SK-N-SH (cell line): Measurements from ENCODE around the gene CLEC20A. TPM values are rescaled to one million over a fixed set of nuclear protein-coding genes. Genes with fewer than 3 reads are reported as not detected.

Source experiments
- CTCF ChIA-PET: fragments of 300-600, 350-600 bp; formaldehyde crosslinking; extraction: SDS; loops from one replicate; lab custom pipeline; 2021; lab: Yijun Ruan, JAX
- POLR2A ChIA-PET: fragments of 350-600 bp; sonication (Branson Sonifier 250); formaldehyde crosslinking; extraction: SDS; loops from one replicate; lab custom pipeline; 2020; ENCODE audit warnings: antibody characterized with exemption, inconsistent platforms; lab: Yijun Ruan, JAX
- DNase-seq: peaks from one replicate; pipeline ENCODE4 v3.0.0; 2012
- H2AFZ ChIP-seq: fragments of 200-600 bp; sonication (generic); 2 replicates; pipeline ENCODE4 v1.8.1; 2016; ENCODE audit warnings: antibody characterized with exemption, mild to moderate bottlenecking, low read depth
- H3F3A ChIP-seq: fragments of 200-600 bp; sonication (generic); replicated peaks from 2 replicates; pipeline ENCODE3; 2016; ENCODE audit warnings: antibody characterized with exemption, mild to moderate bottlenecking; ENCODE audit not compliant: insufficient read depth
- H3K27ac ChIP-seq, 2 experiments: fragments of 200-500 bp in 1 of 2; fragments of 200-600 bp in 1 of 2; sonication (Bioruptor generic) in 1 of 2; sonication (generic), shearing (Covaris generic) in 1 of 2; 2 replicates each; pipeline versions ENCODE4 v1.5.1 to v1.6.1; 2014 to 2016; ENCODE audit warnings: low read depth in 2 of 2, inconsistent platforms in 1 of 2, low read length in 1 of 2, mild to moderate bottlenecking in 1 of 2, mixed read lengths in 1 of 2
- H3K27me3 ChIP-seq: fragments of 200-600 bp; sonication (generic), shearing (Covaris generic); 2 replicates; pipeline ENCODE4 v1.6.1; 2016; ENCODE audit warnings: mixed run types; ENCODE audit not compliant: insufficient read depth
- H3K36me3 ChIP-seq, 2 experiments: fragments of 200-500 bp in 1 of 2; fragments of 200-600 bp in 1 of 2; sonication (Bioruptor generic) in 1 of 2; sonication (generic) in 1 of 2; replicated peaks in 1 of 2; 2 replicates each; pipeline versions ENCODE3 to v1.5.1; 2014 to 2016; ENCODE audit warnings: low read length in 1 of 2, mild to moderate bottlenecking in 1 of 2; ENCODE audit not compliant: insufficient read depth in 2 of 2, control insufficient read depth in 1 of 2
- H3K4me1 ChIP-seq, 2 experiments: fragments of 200-500 bp in 1 of 2; fragments of 200-600 bp in 1 of 2; sonication (Bioruptor generic) in 1 of 2; sonication (generic), shearing (Covaris generic) in 1 of 2; 2 replicates each; pipeline versions ENCODE4 v1.5.1 to v1.6.1; 2014 to 2016; ENCODE audit warnings: low read depth in 1 of 2, low read length in 1 of 2, mixed run types in 1 of 2; ENCODE audit not compliant: insufficient read depth in 2 of 2, control insufficient read depth in 1 of 2
- H3K4me2 ChIP-seq: fragments of 200-600 bp; sonication (generic), shearing (Covaris generic); 2 replicates; pipeline ENCODE4 v1.6.1; 2017; ENCODE audit warnings: mixed run types
- H3K4me3 ChIP-seq, 2 experiments: fragments of 200-500 bp in 1 of 2; fragments of 200-600 bp in 1 of 2; sonication (Bioruptor generic) in 1 of 2; sonication (generic), shearing (Covaris generic) in 1 of 2; 2 replicates each; pipeline versions ENCODE4 v1.5.1 to v1.8.1; 2014 to 2016; ENCODE audit warnings: low read depth in 2 of 2, inconsistent platforms in 1 of 2, low read length in 1 of 2, mild to moderate bottlenecking in 1 of 2, mixed read lengths in 1 of 2, moderate library complexity in 1 of 2
- H3K79me2 ChIP-seq: fragments of 200-600 bp; sonication (generic); 2 replicates; pipeline ENCODE4 v1.8.1; 2017; ENCODE audit warnings: mild to moderate bottlenecking; ENCODE audit not compliant: insufficient read depth
- H3K9ac ChIP-seq: fragments of 200-600 bp; sonication (generic); 2 replicates; pipeline ENCODE4 v1.6.1; 2017; ENCODE audit warnings: mixed run types
- H3K9me2 ChIP-seq: fragments of 200-600 bp; sonication (generic); 2 replicates; pipeline ENCODE4 v1.6.1; 2017; ENCODE audit warnings: mixed run types
- H3K9me3 ChIP-seq: fragments of 200-600 bp; sonication (generic); 2 replicates; pipeline ENCODE4 v1.6.1; 2017; ENCODE audit warnings: mixed run types, mild to moderate bottlenecking, moderate library complexity
- H4K20me1 ChIP-seq: fragments of 200-600 bp; sonication (generic); 2 replicates; pipeline ENCODE4 v1.6.1; 2017; ENCODE audit warnings: mild to moderate bottlenecking, mixed run types; ENCODE audit not compliant: insufficient read depth
- EZH2phosphoT487 ChIP-seq: fragments of 200-600 bp; sonication (generic); IDR thresholded peaks from 2 replicates; pipeline ENCODE4 v1.6.1; 2017; ENCODE audit warnings: low read depth, mixed run types, mild to moderate bottlenecking, antibody characterized with exemption, moderate library complexity, borderline replicate concordance
- FOSL2 ChIP-seq: IDR thresholded peaks from 2 replicates; pipeline ENCODE4 v1.4.0; 2012; ENCODE audit warnings: low read depth, mild to moderate bottlenecking, moderate library complexity, borderline replicate concordance
- FOXJ3 ChIP-seq: sonication (generic); formaldehyde crosslinking; IDR thresholded peaks from 2 replicates; pipeline ENCODE4 v1.5.1; 2020; ENCODE audit warnings: mild to moderate bottlenecking, missing genetic modification reagents
- JUND ChIP-seq: IDR thresholded peaks from 2 replicates; pipeline ENCODE4 v1.4.0; 2012
- MXI1 ChIP-seq: IDR thresholded peaks from 2 replicates; pipeline ENCODE4 v1.6.1; 2012; ENCODE audit warnings: mild to moderate bottlenecking, low read depth, low read length, improper control_type of control experiment
- POLR2AphosphoS5 ChIP-seq: IDR thresholded peaks from 2 replicates; pipeline ENCODE4 v1.6.1; 2012; ENCODE audit warnings: low read depth, low read length
- RCOR1 ChIP-seq: fragments of 150-350 bp; IDR thresholded peaks from 2 replicates; pipeline ENCODE4 v1.6.1; 2017; ENCODE audit warnings: antibody characterized with exemption, low read length
- RXRA ChIP-seq: IDR thresholded peaks from 2 replicates; pipeline ENCODE4 v1.4.0; 2012; ENCODE audit warnings: low read depth, mild to moderate bottlenecking, borderline replicate concordance
- SIN3A ChIP-seq: IDR thresholded peaks from 2 replicates; pipeline ENCODE4 v1.6.1; 2012; ENCODE audit warnings: low read depth, mild to moderate bottlenecking, low read length, moderate library complexity, borderline replicate concordance
- SMC3 ChIP-seq: IDR thresholded peaks from 2 replicates; pipeline ENCODE4 v1.6.1; 2012; ENCODE audit warnings: low read depth, low read length, improper control_type of control experiment
- TCF12 ChIP-seq: IDR thresholded peaks from 2 replicates; pipeline ENCODE4 v1.4.0; 2012
- TEAD4 ChIP-seq: IDR thresholded peaks from 2 replicates; pipeline ENCODE4 v1.4.0; 2012; ENCODE audit warnings: mild to moderate bottlenecking, borderline replicate concordance; ENCODE audit not compliant: insufficient read depth
- USF2 ChIP-seq: fragments of 150-350 bp; IDR thresholded peaks from 2 replicates; pipeline ENCODE4 v1.6.1; 2017; ENCODE audit warnings: antibody characterized with exemption, low read length, low read depth, borderline replicate concordance
- WGBS: methylation state at CpG from one replicate; pipeline ENCODE4 v1.1.6; 2017; ENCODE audit warnings: low lambda C conversion rate; 5-methylcytosine and 5-hydroxymethylcytosine counted together
- polyA plus RNA-seq, 3 experiments: library from polyadenylated mRNA; depleted of rRNA; stranded (reverse); fragments of >200 nt; gene quantifications; 2 replicates each; pipeline ENCODE4 v1.2.3, GENCODE V29; 2012

Gene CLEC20A
- polyA plus RNA-seq, 1 of the 3 experiments (the other 2 are of a cell fraction): not detected

GRCh38 chr1:178485541-178485981, 11.2 kb downstream of the CLEC20A start:
- no peak overlapping the region for H3K27ac ChIP-seq
- no peaks in the 10 kb centered on the region for H3K9me3 ChIP-seq
- no peak overlapping the region for H2AFZ ChIP-seq
- DNase-seq: no peak
- H3K27me3 ChIP-seq: no peaks in the 10 kb centered on the region
- H3K9me2 ChIP-seq: no peaks in the 10 kb centered on the region
- 91% methylated on average over 3 of the region's 3 CpGs for WGBS
- H3F3A ChIP-seq: no peaks in the 10 kb centered on the region
- H3K4me2 ChIP-seq: no peak overlapping the region
- no peaks in the 10 kb centered on the region for H3K79me2 ChIP-seq
- ChIA-PET POLR2A (no interaction called here), CTCF (interaction anchor here (4.1 kb wide), 1 partner anchor 15 kb away, joined by 21 read pairs; no protein-coding TSS in a partner anchor)
- H3K4me1 ChIP-seq: no peaks in the 10 kb centered on the region
- H3K36me3 ChIP-seq: peaks cover 0 to 3% of the 10 kb centered on the region in 2 experiments
- no peaks in the 10 kb centered on the region for H4K20me1 ChIP-seq
- no peak overlapping the region for H3K4me3 ChIP-seq
- no peak overlapping the region for H3K9ac ChIP-seq
- TF ChIP-seq TCF12: no peak
- TF ChIP-seq JUND: no peak
- no peak for TF ChIP-seq SMC3
- no peak for TF ChIP-seq TEAD4

GRCh38 chr1:178484698-178485225, 12.0 kb downstream of the CLEC20A start:
- H3K79me2 ChIP-seq: no peaks in the 10 kb centered on the region
- no peaks in the 10 kb centered on the region for H3K9me2 ChIP-seq
- no peaks in the 10 kb centered on the region for H4K20me1 ChIP-seq
- H3K4me2 ChIP-seq: no peak overlapping the region
- POLR2A ChIA-PET: no interaction called here
- TF ChIP-seq SIN3A: no peak
- no peak for TF ChIP-seq FOXJ3 (CRISPR knock-in tag)
- H3K27ac ChIP-seq: no peak overlapping the region
- H2AFZ ChIP-seq: no peak overlapping the region
- peaks cover 0 to 3% of the 10 kb centered on the region in 2 experiments for H3K36me3 ChIP-seq
- 83% methylated on average over 3 of the region's 3 CpGs for WGBS
- H3K9ac ChIP-seq: no peak overlapping the region
- no peaks in the 10 kb centered on the region for H3K9me3 ChIP-seq
- no peak overlapping the region for H3K4me3 ChIP-seq
- H3K4me1 ChIP-seq: no peaks in the 10 kb centered on the region
- CTCF ChIA-PET: interaction anchor here (0.6 to 4.1 kb wide), 2 partner anchors 16 to 518 kb away, joined by 3 to 21 read pairs; no protein-coding TSS in a partner anchor
- H3F3A ChIP-seq: no peaks in the 10 kb centered on the region
- no peak for DNase-seq
- no peaks in the 10 kb centered on the region for H3K27me3 ChIP-seq

- H3K9ac ChIP-seq: no peak overlapping the region
- H3K4me1 ChIP-seq: no peaks in the 10 kb centered on the region
- H3K4me3 ChIP-seq: no peak overlapping the region
- TF ChIP-seq RCOR1: no peak
- TF ChIP-seq EZH2phosphoT487: no peak
- TF ChIP-seq FOXJ3 (CRISPR knock-in tag): no peak
- no peak for TF ChIP-seq SMC3
- no peak for TF ChIP-seq RXRA
- no peak for TF ChIP-seq POLR2AphosphoS5
- no peak for TF ChIP-seq MXI1
- no peak for TF ChIP-seq FOSL2
- TF ChIP-seq USF2: no peak
- CTCF ChIA-PET: interaction anchor here (0.9 to 1.4 kb wide), 3 partner anchors 9 to 17 kb away, joined by 3 read pairs; no protein-coding TSS in a partner anchor
- H3K36me3 ChIP-seq: peaks cover 2 to 3% of the 10 kb centered on the region in 2 experiments
- DNase-seq: no peak
- no peak overlapping the region for H3K27ac ChIP-seq
- H3K79me2 ChIP-seq: no peaks in the 10 kb centered on the region
- WGBS: 91% methylated on average over 5 of the region's 5 CpGs
- no peaks in the 10 kb centered on the region for H3F3A ChIP-seq
- H3K27me3 ChIP-seq: no peaks in the 10 kb centered on the region
- POLR2A ChIA-PET: no interaction called here
- H2AFZ ChIP-seq: no peak overlapping the region
- H4K20me1 ChIP-seq: no peaks in the 10 kb centered on the region
- no peak overlapping the region for H3K4me2 ChIP-seq
- H3K9me2 ChIP-seq: no peaks in the 10 kb centered on the region
- no peaks in the 10 kb centered on the region for H3K9me3 ChIP-seq
Observed at GRCh38 chr1:178483251-178483957, 13.4 kb downstream of the CLEC20A start.
